GM12875 (cell line): Measurements from ENCODE around the gene MINK1.

Source experiments
- H3K4me3 ChIP-seq: one replicate; pipeline ENCODE4 v1.5.1; 2011; ENCODE audit warnings: low read depth, low read length, control low read depth
- CTCF ChIP-seq: IDR thresholded peaks from 2 replicates; pipeline ENCODE4 v1.5.1; 2011; ENCODE audit warnings: low read depth, mild to moderate bottlenecking, control low read depth, inconsistent platforms, low read length, moderate library complexity, borderline replicate concordance; ENCODE audit not compliant: insufficient read depth

The MINK1 gene

GRCh38 chr17:4812690-4813089 lies 20.4 kb upstream of the MINK1 start:
- H3K4me3 ChIP-seq, result no peak overlapping the region
- TF ChIP-seq CTCF, result no peak

GRCh38 chr17:4815043-4815675 lies 18.0 kb upstream of the MINK1 start:
- no peak overlapping the region for H3K4me3 ChIP-seq
- TF ChIP-seq CTCF, result 0 out of 2 replicates have a peak, but pooled peaks have one; percentile 24

DNA sequence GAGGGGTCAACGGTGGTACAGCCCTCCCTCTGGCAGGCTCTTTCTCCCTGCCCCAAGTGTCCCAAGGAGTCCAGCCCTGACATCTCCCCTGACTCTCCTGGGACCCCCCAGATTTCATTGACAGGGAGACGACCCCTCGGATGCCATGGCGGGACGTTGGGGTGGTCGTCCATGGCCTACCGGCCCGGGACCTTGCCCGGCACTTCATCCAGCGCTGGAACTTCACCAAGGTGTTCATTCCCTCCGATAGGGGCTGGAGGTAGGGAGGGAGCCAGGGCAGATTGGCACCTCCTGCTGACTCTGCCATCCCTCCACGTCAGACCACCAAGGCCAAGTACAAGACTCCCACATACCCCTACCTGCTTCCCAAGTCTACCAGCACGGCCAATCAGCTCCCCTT lies 16.3 kb upstream of the MINK1 start:
- no peak for TF ChIP-seq CTCF
- H3K4me3 ChIP-seq, result no peak overlapping the region

- no peak overlapping the region for H3K4me3 ChIP-seq
- no peak for TF ChIP-seq CTCF
These were observed 14.9 kb upstream of the MINK1 start for GRCh38 chr17:4818276-4818675.

GRCh38 chr17:4822835-4823234 lies 10.3 kb upstream of the MINK1 start:
- TF ChIP-seq CTCF, result no peak
- no peak overlapping the region for H3K4me3 ChIP-seq

DNA sequence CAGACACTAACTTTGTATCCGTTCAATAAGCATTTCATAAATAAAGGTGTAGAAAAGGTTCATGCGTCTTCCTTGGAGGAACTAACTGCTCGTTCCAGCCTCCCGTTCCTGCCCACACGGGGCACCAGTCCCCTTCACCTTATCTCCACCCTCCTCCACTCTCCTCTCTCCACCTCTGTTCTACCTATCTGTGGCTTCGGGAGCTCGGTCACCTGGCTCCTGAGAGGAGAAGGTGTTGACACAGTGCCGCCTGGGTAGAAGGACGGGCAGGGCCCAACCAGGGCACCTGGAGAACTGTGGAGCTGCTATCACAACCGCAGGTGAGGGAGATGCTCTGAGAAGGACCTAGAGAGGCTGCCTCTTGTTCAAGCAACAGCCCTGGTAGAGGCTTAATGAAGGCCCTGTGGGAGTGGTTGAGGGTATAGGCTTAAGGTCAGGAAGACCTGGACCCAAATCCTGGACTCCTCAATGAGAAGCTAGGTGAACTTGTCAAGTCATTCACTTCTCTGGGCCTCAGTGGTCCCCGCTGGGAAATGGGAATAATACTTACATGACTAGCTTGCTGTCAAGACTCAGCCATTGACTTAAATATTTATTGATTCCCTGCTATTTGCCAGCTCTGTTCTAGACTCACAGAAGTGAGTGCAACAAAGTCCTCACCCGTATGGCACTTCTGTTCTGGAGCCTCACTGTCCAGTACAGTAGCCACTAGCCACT lies 9.6 kb upstream of the MINK1 start:
- TF ChIP-seq CTCF, result no peak
- no peak overlapping the region for H3K4me3 ChIP-seq

DNA sequence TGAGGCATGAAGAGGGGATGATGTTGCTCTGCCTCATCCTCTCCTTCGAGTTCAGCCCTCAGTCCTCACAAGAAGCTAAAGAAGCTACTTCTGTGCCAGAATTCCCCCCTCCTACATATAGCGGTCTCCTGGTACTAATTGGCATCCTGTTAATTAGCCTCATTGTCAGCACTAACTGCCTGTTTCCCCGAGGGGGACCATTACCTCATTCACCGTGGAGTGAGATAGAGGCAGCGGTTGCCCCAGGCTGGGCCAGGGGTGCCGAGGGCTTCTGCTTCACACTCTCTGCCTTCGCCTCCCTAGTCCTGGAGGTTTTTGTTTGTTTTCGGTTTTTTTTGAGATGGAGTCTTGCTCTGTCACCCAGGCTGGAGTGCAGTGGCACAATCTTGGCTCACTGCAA lies 5.7 kb upstream of the MINK1 start:
- H3K4me3 ChIP-seq, result no peak overlapping the region
- TF ChIP-seq CTCF, result no peak

DNA sequence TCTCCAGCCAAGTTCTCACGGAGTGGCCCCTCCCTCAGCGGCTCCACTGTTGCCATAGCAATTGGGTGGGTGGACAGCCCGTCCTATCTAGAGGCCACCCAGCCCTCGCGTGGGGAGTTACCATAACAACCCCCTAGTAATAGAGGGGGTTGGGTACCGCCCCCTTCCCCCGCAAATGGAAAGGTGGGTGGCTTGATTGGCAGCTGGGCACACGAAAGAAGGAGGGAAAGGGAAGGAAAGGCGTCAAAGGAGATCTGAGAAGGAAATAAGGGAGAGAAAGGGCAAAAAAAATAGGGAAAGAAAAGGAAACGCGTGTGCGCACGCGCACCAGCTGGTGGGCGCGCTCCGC lies 337 bp upstream of the MINK1 start:
- peak overlapping the region; percentile 93 for H3K4me3 ChIP-seq
